NB4 (cell line): ENCODE results near the gene MFAP1.

Experiments used
- MAX ChIP-seq: IDR thresholded peaks from 2 replicates; pipeline ENCODE4 v1.6.1; 2011; ENCODE audit warnings: low read depth, low read length
- POLR2A ChIP-seq: IDR thresholded peaks from 2 replicates; pipeline ENCODE4 v1.6.1; 2011; ENCODE audit warnings: mild to moderate bottlenecking; ENCODE audit not compliant: insufficient read length; ENCODE audit errors: extremely low read depth
- TF ChIP-seq, protein P1 (sequence below): IDR thresholded peaks from one replicate; pipeline ENCODE4 v1.5.1; 2012; ENCODE audit warnings: low read depth, low read length

DNA sequence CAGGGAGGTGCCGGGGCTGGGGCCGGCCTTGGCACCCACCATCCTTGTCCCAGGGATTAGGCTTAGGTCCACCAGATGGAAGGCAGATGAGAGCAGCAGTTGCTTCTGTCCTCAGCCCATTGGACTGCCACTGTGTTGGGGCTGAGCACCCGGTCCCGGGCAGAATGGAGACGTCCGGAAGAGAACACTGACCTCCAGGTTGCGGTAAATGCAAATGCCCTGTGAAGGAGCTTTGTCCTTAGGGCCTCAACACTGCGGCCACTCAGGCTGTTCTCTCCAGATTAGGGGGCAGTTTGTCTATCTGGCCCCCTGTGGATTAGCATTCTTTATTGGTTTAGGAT lies 24.6 kb downstream of the MFAP1 start, which contains the start of gene SERINC4:
- TF ChIP-seq, protein P1, sequence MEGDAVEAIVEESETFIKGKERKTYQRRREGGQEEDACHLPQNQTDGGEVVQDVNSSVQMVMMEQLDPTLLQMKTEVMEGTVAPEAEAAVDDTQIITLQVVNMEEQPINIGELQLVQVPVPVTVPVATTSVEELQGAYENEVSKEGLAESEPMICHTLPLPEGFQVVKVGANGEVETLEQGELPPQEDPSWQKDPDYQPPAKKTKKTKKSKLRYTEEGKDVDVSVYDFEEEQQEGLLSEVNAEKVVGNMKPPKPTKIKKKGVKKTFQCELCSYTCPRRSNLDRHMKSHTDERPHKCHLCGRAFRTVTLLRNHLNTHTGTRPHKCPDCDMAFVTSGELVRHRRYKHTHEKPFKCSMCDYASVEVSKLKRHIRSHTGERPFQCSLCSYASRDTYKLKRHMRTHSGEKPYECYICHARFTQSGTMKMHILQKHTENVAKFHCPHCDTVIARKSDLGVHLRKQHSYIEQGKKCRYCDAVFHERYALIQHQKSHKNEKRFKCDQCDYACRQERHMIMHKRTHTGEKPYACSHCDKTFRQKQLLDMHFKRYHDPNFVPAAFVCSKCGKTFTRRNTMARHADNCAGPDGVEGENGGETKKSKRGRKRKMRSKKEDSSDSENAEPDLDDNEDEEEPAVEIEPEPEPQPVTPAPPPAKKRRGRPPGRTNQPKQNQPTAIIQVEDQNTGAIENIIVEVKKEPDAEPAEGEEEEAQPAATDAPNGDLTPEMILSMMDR, result no peak
- TF ChIP-seq POLR2A, result no peak
- TF ChIP-seq MAX, result no peak
